Measurements from ENCODE around the gene C4orf17.
"Not testable (repeated sequence)": the region's sequence is repeated elsewhere in the genome, so short reads cannot be mapped to it uniquely, and the experiment has no call there.

C4orf17 gene

GRCh38 chr4:99510721-99511120 is at the start of gene C4orf17:
Gene C4orf17, plus strand, starts transcription at chr4:99511021. Its CDS starts 2,061 bp downstream, at chr4:99513082.
- DNase-seq: no peak

- DNase-seq: no peak
Measured at GRCh38 chr4:99461623-99462401, 49.0 kb upstream of the C4orf17 start.

GRCh38 chr4:99462875-99463464 is 47.9 kb upstream of the C4orf17 start:
- DNase-seq: peak; percentile 1

- DNase-seq: no peak
Measured at GRCh38 chr4:99463566-99463965, 47.3 kb upstream of the C4orf17 start.

GRCh38 chr4:99467887-99468286 is 42.9 kb upstream of the C4orf17 start:
- no peak for DNase-seq

GRCh38 chr4:99468889-99469288 is 41.9 kb upstream of the C4orf17 start:
- DNase-seq: no peak

- no peak for DNase-seq
Measured at GRCh38 chr4:99471349-99471748, 39.5 kb upstream of the C4orf17 start.

GRCh38 chr4:99471896-99472295 is 38.9 kb upstream of the C4orf17 start:
- no peak for DNase-seq

- no peak for DNase-seq
Measured at GRCh38 chr4:99473131-99473530, 37.7 kb upstream of the C4orf17 start.

GRCh38 chr4:99483636-99484035 is 27.2 kb upstream of the C4orf17 start:
- DNase-seq: no peak

- no peak for DNase-seq
Measured at GRCh38 chr4:99485212-99485611, 25.6 kb upstream of the C4orf17 start.

- not testable (repeated sequence) for DNase-seq
Measured at GRCh38 chr4:99486648-99487047, 24.2 kb upstream of the C4orf17 start.

- DNase-seq: no peak
Measured at GRCh38 chr4:99490286-99490685, 20.5 kb upstream of the C4orf17 start.

- no peak for DNase-seq
Measured at GRCh38 chr4:99504804-99505502, 5.9 kb upstream of the C4orf17 start.

GRCh38 chr4:99506781-99507180 is 4.0 kb upstream of the C4orf17 start:
- DNase-seq: no peak

GRCh38 chr4:99507349-99507748 is 3.5 kb upstream of the C4orf17 start:
- no peak for DNase-seq

GRCh38 chr4:99507762-99508161 is 3.1 kb upstream of the C4orf17 start:
- DNase-seq: no peak

GRCh38 chr4:99518601-99519295 is 7.9 kb downstream of the C4orf17 start:
- DNase-seq: no peak

- no peak for DNase-seq
Measured at GRCh38 chr4:99529228-99529627, 18.4 kb downstream of the C4orf17 start.

GRCh38 chr4:99529956-99530355 is 19.1 kb downstream of the C4orf17 start:
- DNase-seq: no peak

GRCh38 chr4:99534699-99535098 is 23.9 kb downstream of the C4orf17 start:
- DNase-seq: not testable (repeated sequence)

- no peak for DNase-seq
Measured at GRCh38 chr4:99536271-99536670, 25.4 kb downstream of the C4orf17 start.

- no peak for DNase-seq
Measured at GRCh38 chr4:99536848-99537247, 26.0 kb downstream of the C4orf17 start.

Measured in NCI-H1436 treated with DMSO at 0.1 percent for 48 hours (cell line).